ENCODE measurements around the gene SRMS. TPM values are rescaled to one million over a fixed set of nuclear protein-coding genes. Genes with fewer than 3 reads are reported as not detected.
A peak's percentile ranks its signal among the peaks of the same experiment; 100 is the strongest.

The SRMS gene
- total and polyA plus RNA-seq, 2 of the 13 experiments (the other 11 are each of a cell fraction or from before 2014, with no cell fraction given): not detected

GRCh38 chr20:63519668-63520503 lies 27.7 kb downstream of the SRMS start (continued):
- TF ChIP-seq, protein P1, sequence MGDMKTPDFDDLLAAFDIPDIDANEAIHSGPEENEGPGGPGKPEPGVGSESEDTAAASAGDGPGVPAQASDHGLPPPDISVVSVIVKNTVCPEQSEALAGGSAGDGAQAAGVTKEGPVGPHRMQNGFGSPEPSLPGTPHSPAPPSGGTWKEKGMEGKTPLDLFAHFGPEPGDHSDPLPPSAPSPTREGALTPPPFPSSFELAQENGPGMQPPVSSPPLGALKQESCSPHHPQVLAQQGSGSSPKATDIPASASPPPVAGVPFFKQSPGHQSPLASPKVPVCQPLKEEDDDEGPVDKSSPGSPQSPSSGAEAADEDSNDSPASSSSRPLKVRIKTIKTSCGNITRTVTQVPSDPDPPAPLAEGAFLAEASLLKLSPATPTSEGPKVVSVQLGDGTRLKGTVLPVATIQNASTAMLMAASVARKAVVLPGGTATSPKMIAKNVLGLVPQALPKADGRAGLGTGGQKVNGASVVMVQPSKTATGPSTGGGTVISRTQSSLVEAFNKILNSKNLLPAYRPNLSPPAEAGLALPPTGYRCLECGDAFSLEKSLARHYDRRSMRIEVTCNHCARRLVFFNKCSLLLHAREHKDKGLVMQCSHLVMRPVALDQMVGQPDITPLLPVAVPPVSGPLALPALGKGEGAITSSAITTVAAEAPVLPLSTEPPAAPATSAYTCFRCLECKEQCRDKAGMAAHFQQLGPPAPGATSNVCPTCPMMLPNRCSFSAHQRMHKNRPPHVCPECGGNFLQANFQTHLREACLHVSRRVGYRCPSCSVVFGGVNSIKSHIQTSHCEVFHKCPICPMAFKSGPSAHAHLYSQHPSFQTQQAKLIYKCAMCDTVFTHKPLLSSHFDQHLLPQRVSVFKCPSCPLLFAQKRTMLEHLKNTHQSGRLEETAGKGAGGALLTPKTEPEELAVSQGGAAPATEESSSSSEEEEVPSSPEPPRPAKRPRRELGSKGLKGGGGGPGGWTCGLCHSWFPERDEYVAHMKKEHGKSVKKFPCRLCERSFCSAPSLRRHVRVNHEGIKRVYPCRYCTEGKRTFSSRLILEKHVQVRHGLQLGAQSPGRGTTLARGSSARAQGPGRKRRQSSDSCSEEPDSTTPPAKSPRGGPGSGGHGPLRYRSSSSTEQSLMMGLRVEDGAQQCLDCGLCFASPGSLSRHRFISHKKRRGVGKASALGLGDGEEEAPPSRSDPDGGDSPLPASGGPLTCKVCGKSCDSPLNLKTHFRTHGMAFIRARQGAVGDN (CRISPR knock-in tag; IDR thresholded peaks at IDR 0.05): no peak; the same call in 1 of the 2 replicates
- TF ChIP-seq CBFB (CRISPR knock-in tag; IDR thresholded peaks at IDR 0.05): no peak
- TF ChIP-seq NBN (conservative IDR thresholded peaks at IDR 0.05): no peak
- no peak for TF ChIP-seq ZNF598 (CRISPR knock-in tag; IDR thresholded peaks at IDR 0.05; ENCODE audit: borderline replicate concordance)
- TF ChIP-seq JUN (CRISPR knock-in tag; IDR thresholded peaks at IDR 0.05): no peak
- no peak for TF ChIP-seq ZNF749 (CRISPR knock-in tag; IDR thresholded peaks at IDR 0.05; ENCODE audit: borderline replicate concordance)
- TF ChIP-seq ZNF326 (CRISPR knock-in tag; IDR thresholded peaks at IDR 0.05; ENCODE audit: borderline replicate concordance): no peak
- TF ChIP-seq RAD21 (CRISPR knock-in tag; IDR thresholded peaks at IDR 0.05): no peak
- TF ChIP-seq REXO4 (CRISPR knock-in tag; IDR thresholded peaks at IDR 0.05; ENCODE audit: borderline replicate concordance): no peak
- TF ChIP-seq, protein P2, sequence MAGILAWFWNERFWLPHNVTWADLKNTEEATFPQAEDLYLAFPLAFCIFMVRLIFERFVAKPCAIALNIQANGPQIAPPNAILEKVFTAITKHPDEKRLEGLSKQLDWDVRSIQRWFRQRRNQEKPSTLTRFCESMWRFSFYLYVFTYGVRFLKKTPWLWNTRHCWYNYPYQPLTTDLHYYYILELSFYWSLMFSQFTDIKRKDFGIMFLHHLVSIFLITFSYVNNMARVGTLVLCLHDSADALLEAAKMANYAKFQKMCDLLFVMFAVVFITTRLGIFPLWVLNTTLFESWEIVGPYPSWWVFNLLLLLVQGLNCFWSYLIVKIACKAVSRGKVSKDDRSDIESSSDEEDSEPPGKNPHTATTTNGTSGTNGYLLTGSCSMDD (CRISPR knock-in tag; IDR thresholded peaks at IDR 0.05): no peak
- TF ChIP-seq, protein P3, sequence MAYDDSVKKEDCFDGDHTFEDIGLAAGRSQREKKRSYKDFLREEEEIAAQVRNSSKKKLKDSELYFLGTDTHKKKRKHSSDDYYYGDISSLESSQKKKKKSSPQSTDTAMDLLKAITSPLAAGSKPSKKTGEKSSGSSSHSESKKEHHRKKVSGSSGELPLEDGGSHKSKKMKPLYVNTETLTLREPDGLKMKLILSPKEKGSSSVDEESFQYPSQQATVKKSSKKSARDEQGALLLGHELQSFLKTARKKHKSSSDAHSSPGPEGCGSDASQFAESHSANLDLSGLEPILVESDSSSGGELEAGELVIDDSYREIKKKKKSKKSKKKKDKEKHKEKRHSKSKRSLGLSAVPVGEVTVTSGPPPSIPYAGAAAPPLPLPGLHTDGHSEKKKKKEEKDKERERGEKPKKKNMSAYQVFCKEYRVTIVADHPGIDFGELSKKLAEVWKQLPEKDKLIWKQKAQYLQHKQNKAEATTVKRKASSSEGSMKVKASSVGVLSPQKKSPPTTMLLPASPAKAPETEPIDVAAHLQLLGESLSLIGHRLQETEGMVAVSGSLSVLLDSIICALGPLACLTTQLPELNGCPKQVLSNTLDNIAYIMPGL (CRISPR knock-in tag; IDR thresholded peaks at IDR 0.05; ENCODE audit: borderline replicate concordance in 1 of 2, low read depth in 1 of 2): peak in 1 of 2 experiments; percentile 19; a peak in 1 of 4 replicates
- TF ChIP-seq, protein P4, sequence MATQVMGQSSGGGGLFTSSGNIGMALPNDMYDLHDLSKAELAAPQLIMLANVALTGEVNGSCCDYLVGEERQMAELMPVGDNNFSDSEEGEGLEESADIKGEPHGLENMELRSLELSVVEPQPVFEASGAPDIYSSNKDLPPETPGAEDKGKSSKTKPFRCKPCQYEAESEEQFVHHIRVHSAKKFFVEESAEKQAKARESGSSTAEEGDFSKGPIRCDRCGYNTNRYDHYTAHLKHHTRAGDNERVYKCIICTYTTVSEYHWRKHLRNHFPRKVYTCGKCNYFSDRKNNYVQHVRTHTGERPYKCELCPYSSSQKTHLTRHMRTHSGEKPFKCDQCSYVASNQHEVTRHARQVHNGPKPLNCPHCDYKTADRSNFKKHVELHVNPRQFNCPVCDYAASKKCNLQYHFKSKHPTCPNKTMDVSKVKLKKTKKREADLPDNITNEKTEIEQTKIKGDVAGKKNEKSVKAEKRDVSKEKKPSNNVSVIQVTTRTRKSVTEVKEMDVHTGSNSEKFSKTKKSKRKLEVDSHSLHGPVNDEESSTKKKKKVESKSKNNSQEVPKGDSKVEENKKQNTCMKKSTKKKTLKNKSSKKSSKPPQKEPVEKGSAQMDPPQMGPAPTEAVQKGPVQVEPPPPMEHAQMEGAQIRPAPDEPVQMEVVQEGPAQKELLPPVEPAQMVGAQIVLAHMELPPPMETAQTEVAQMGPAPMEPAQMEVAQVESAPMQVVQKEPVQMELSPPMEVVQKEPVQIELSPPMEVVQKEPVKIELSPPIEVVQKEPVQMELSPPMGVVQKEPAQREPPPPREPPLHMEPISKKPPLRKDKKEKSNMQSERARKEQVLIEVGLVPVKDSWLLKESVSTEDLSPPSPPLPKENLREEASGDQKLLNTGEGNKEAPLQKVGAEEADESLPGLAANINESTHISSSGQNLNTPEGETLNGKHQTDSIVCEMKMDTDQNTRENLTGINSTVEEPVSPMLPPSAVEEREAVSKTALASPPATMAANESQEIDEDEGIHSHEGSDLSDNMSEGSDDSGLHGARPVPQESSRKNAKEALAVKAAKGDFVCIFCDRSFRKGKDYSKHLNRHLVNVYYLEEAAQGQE (IDR thresholded peaks at IDR 0.05; ENCODE audit: borderline replicate concordance in 1 of 2, low read depth in 1 of 2, low read length in 2 of 2): no peak
- no peak for TF ChIP-seq ZNF331 (CRISPR knock-in tag; IDR thresholded peaks at IDR 0.05)
- TF ChIP-seq, protein P5, sequence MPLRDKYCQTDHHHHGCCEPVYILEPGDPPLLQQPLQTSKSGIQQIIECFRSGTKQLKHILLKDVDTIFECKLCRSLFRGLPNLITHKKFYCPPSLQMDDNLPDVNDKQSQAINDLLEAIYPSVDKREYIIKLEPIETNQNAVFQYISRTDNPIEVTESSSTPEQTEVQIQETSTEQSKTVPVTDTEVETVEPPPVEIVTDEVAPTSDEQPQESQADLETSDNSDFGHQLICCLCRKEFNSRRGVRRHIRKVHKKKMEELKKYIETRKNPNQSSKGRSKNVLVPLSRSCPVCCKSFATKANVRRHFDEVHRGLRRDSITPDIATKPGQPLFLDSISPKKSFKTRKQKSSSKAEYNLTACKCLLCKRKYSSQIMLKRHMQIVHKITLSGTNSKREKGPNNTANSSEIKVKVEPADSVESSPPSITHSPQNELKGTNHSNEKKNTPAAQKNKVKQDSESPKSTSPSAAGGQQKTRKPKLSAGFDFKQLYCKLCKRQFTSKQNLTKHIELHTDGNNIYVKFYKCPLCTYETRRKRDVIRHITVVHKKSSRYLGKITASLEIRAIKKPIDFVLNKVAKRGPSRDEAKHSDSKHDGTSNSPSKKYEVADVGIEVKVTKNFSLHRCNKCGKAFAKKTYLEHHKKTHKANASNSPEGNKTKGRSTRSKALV (CRISPR knock-in tag; IDR thresholded peaks at IDR 0.05): no peak
